Neural cell (in vitro differentiated cells): ENCODE results near the gene TAS2R20. TPM values are rescaled to one million over a fixed set of nuclear protein-coding genes. Genes with fewer than 3 reads are reported as not detected.

Source experiments
- H2AFZ ChIP-seq: fragments of 200-600, 300-800 bp; sonication (generic), shearing (Covaris generic); 2 replicates; pipeline ENCODE4 v1.6.0; 2014; ENCODE audit warnings: low read depth, mild to moderate bottlenecking, antibody characterized with exemption, low read length, moderate library complexity
- H3F3A ChIP-seq: fragments of 200-600 bp; shearing (Covaris generic); 2 replicates; pipeline ENCODE4 v1.6.1; 2016; ENCODE audit warnings: mild to moderate bottlenecking, moderate library complexity, mixed read lengths, antibody characterized with exemption, low read length; ENCODE audit not compliant: insufficient read depth, poor library complexity, severe bottlenecking
- H3K27ac ChIP-seq: fragments of 200-600, 300-800 bp; sonication (generic), shearing (Covaris generic); 2 replicates; pipeline ENCODE4 v1.5.1; 2014; ENCODE audit warnings: mild to moderate bottlenecking, low read length, moderate library complexity
- H3K27me3 ChIP-seq: fragments of 300-800, 200-600 bp; sonication (generic), shearing (Covaris generic); 2 replicates; pipeline ENCODE4 v1.6.0; 2014; ENCODE audit warnings: mild to moderate bottlenecking, low read depth, low read length, moderate library complexity; ENCODE audit not compliant: insufficient read depth
- H3K36me3 ChIP-seq: fragments of 300-800, 200-600 bp; sonication (generic), shearing (Covaris generic); 2 replicates; pipeline ENCODE4 v1.5.1; 2014; ENCODE audit warnings: mild to moderate bottlenecking, antibody characterized with exemption, low read length, moderate library complexity; ENCODE audit not compliant: insufficient read depth
- H3K4me2 ChIP-seq: fragments of 300-800, 200-600 bp; sonication (generic), shearing (Covaris generic); 2 replicates; pipeline ENCODE4 v1.6.0; 2014; ENCODE audit warnings: mild to moderate bottlenecking, low read length
- H3K4me3 ChIP-seq: fragments of 300-800, 200-600 bp; sonication (generic), shearing (Covaris generic); 2 replicates; pipeline ENCODE4 v1.5.1; 2014; ENCODE audit warnings: mild to moderate bottlenecking, low read length, moderate library complexity
- H3K79me2 ChIP-seq: fragments of 200-600 bp; shearing (Covaris generic); replicated peaks from 2 replicates; pipeline ENCODE4 v1.6.0; 2014; ENCODE audit warnings: mild to moderate bottlenecking, low read length, moderate library complexity; ENCODE audit not compliant: insufficient read depth
- H3K9ac ChIP-seq: fragments of 300-800, 200-600 bp; sonication (generic), shearing (Covaris generic); 2 replicates; pipeline ENCODE4 v1.6.1; 2016; ENCODE audit warnings: mild to moderate bottlenecking, low read length, mixed read lengths
- H3K9me2 ChIP-seq: fragments of 200-600 bp; shearing (Covaris generic); 2 replicates; pipeline ENCODE4 v1.6.1; 2016; ENCODE audit warnings: mild to moderate bottlenecking, low read length, mixed read lengths; ENCODE audit not compliant: insufficient read depth
- H3K9me3 ChIP-seq: fragments of 200-600, 300-800 bp; sonication (generic), shearing (Covaris generic); 2 replicates; pipeline ENCODE4 v1.6.1; 2016; ENCODE audit warnings: mild to moderate bottlenecking, mixed run types, low read length, moderate library complexity, mixed read lengths
- H4K20me1 ChIP-seq: fragments of 200-600 bp; shearing (Covaris generic); 2 replicates; pipeline ENCODE4 v1.6.1; 2016; ENCODE audit warnings: mild to moderate bottlenecking, mixed run types; ENCODE audit not compliant: insufficient read depth
- EP300 ChIP-seq: fragments of 450-650 bp; conservative IDR thresholded peaks from 2 replicates; pipeline ENCODE4 v1.6.1; 2014; ENCODE audit warnings: antibody characterized with exemption, mild to moderate bottlenecking, moderate library complexity; ENCODE audit not compliant: poor library complexity, severe bottlenecking
- EZH2 ChIP-seq: fragments of 200-600, 300-800 bp; shearing (Covaris generic), sonication (generic); IDR thresholded peaks from 2 replicates; pipeline ENCODE4 v1.6.1; 2014; ENCODE audit warnings: antibody characterized with exemption, low read length, borderline replicate concordance, mild to moderate bottlenecking; ENCODE audit not compliant: insufficient read depth, poor library complexity, severe bottlenecking
- MXI1 ChIP-seq: fragments of 450-650 bp; conservative IDR thresholded peaks from 2 replicates; pipeline ENCODE4 v1.6.1; 2014; ENCODE audit warnings: antibody characterized with exemption, mild to moderate bottlenecking; ENCODE audit not compliant: poor library complexity, severe bottlenecking
- POLR2AphosphoS5 ChIP-seq: IDR thresholded peaks from 2 replicates; pipeline ENCODE4 v1.6.1; 2012
- RAD21 ChIP-seq: fragments of 450-650 bp; conservative IDR thresholded peaks from 2 replicates; pipeline ENCODE4 v1.6.1; 2014; ENCODE audit warnings: antibody characterized with exemption, mild to moderate bottlenecking, moderate library complexity
- SMC3 ChIP-seq: fragments of 450-650 bp; conservative IDR thresholded peaks from 2 replicates; pipeline ENCODE4 v1.6.1; 2014; ENCODE audit warnings: antibody characterized with exemption, mild to moderate bottlenecking, moderate library complexity; ENCODE audit not compliant: poor library complexity
- TAF1 ChIP-seq: IDR thresholded peaks from 2 replicates; pipeline ENCODE4 v1.6.1; 2012; ENCODE audit warnings: low read depth
- polyA plus RNA-seq: library from polyadenylated mRNA; depleted of rRNA; stranded (reverse); fragments of >200 nt; gene quantifications from 2 replicates; pipeline ENCODE4 v1.2.3, GENCODE V29; 2014
- TF ChIP-seq, protein P1 (sequence below): fragments of 450-650 bp; IDR thresholded peaks from 2 replicates; pipeline ENCODE4 v1.5.1; 2014; ENCODE audit warnings: antibody characterized with exemption, mild to moderate bottlenecking, moderate library complexity; ENCODE audit not compliant: poor library complexity, severe bottlenecking
- TF ChIP-seq, protein P2 (sequence below): IDR thresholded peaks from 2 replicates; pipeline ENCODE4 v1.6.1; 2012; ENCODE audit warnings: borderline replicate concordance

TAS2R20 gene
- polyA plus RNA-seq, 1 donor from 2014 or later = 3.3 TPM

DNA sequence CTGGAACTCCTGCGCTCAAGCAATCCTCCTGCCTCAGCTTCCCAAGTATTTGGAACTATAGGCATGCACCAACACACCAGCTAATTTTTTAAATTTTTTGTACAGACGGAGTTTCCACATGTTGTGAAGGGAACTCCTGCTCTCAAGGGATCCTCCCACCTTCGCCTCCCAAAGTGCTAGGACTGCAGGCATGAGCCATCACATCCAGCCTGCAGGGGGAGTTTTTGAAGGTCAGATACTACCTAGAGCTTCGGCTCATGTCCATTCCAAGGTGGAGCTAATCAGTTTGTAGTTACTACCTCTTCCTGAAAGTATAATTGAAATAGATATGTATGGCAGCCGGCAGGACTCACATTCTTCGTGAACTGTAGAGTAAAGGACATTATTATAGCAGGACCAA, 28.0 kb upstream of the TAS2R20 start:
- TF ChIP-seq, protein P1, sequence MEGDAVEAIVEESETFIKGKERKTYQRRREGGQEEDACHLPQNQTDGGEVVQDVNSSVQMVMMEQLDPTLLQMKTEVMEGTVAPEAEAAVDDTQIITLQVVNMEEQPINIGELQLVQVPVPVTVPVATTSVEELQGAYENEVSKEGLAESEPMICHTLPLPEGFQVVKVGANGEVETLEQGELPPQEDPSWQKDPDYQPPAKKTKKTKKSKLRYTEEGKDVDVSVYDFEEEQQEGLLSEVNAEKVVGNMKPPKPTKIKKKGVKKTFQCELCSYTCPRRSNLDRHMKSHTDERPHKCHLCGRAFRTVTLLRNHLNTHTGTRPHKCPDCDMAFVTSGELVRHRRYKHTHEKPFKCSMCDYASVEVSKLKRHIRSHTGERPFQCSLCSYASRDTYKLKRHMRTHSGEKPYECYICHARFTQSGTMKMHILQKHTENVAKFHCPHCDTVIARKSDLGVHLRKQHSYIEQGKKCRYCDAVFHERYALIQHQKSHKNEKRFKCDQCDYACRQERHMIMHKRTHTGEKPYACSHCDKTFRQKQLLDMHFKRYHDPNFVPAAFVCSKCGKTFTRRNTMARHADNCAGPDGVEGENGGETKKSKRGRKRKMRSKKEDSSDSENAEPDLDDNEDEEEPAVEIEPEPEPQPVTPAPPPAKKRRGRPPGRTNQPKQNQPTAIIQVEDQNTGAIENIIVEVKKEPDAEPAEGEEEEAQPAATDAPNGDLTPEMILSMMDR = no peak
- TF ChIP-seq, protein P2, sequence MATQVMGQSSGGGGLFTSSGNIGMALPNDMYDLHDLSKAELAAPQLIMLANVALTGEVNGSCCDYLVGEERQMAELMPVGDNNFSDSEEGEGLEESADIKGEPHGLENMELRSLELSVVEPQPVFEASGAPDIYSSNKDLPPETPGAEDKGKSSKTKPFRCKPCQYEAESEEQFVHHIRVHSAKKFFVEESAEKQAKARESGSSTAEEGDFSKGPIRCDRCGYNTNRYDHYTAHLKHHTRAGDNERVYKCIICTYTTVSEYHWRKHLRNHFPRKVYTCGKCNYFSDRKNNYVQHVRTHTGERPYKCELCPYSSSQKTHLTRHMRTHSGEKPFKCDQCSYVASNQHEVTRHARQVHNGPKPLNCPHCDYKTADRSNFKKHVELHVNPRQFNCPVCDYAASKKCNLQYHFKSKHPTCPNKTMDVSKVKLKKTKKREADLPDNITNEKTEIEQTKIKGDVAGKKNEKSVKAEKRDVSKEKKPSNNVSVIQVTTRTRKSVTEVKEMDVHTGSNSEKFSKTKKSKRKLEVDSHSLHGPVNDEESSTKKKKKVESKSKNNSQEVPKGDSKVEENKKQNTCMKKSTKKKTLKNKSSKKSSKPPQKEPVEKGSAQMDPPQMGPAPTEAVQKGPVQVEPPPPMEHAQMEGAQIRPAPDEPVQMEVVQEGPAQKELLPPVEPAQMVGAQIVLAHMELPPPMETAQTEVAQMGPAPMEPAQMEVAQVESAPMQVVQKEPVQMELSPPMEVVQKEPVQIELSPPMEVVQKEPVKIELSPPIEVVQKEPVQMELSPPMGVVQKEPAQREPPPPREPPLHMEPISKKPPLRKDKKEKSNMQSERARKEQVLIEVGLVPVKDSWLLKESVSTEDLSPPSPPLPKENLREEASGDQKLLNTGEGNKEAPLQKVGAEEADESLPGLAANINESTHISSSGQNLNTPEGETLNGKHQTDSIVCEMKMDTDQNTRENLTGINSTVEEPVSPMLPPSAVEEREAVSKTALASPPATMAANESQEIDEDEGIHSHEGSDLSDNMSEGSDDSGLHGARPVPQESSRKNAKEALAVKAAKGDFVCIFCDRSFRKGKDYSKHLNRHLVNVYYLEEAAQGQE = no peak
- TF ChIP-seq EP300 = no peak
- Histone ChIP-seq H2AFZ (no peak overlapping the region), H3K9me2 (no peaks in the 10 kb centered on the region), H3K36me3 (peaks cover 3% of the 10 kb centered on the region), H3K27me3 (no peaks in the 10 kb centered on the region), H3K4me2 (no peak overlapping the region), H4K20me1 (no peaks in the 10 kb centered on the region), H3K4me3 (no peak overlapping the region), H3K79me2 (no peaks in the 10 kb centered on the region), H3K9me3 (no peaks in the 10 kb centered on the region), H3F3A (no peaks in the 10 kb centered on the region), H3K9ac (no peak overlapping the region), H3K27ac (no peak overlapping the region)

DNA sequence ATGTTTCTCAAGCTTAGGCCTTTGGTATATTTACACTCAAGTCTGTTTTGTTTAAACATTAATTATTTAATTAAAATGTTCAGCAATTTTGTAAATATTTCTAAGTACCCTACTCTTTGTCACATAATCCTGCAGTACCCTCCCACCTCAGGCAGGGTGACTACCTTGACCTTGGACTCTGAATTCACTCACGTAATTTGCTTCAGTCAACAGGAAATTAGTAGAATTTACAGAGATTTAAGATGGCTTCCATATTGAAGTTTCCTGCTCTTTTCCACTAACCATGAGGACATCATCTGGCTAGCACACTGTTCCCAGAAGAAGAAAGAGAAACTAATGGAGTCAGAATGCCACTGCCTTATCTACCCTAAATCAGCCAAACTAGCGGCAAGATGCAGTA, 25.3 kb upstream of the TAS2R20 start:
- no peak overlapping the region for H3K9ac ChIP-seq
- no peaks in the 10 kb centered on the region for H3K9me2 ChIP-seq
- H3K9me3 ChIP-seq = no peaks in the 10 kb centered on the region
- H3K79me2 ChIP-seq = no peaks in the 10 kb centered on the region
- H2AFZ ChIP-seq = no peak overlapping the region
- H3K27me3 ChIP-seq = no peaks in the 10 kb centered on the region
- H3K4me2 ChIP-seq = no peak overlapping the region
- no peaks in the 10 kb centered on the region for H3F3A ChIP-seq
- H4K20me1 ChIP-seq = no peaks in the 10 kb centered on the region
- H3K27ac ChIP-seq = no peak overlapping the region
- no peak overlapping the region for H3K4me3 ChIP-seq
- no peak for TF ChIP-seq EZH2
- TF ChIP-seq SMC3 = no peak
- TF ChIP-seq, protein P2 = no peak
- TF ChIP-seq EP300 = no peak
- TF ChIP-seq MXI1 = no peak
- TF ChIP-seq, protein P1 = no peak
- no peak for TF ChIP-seq TAF1
- no peak for TF ChIP-seq POLR2AphosphoS5
- no peak for TF ChIP-seq RAD21
- H3K36me3 ChIP-seq = peaks cover 3% of the 10 kb centered on the region
